ENCODE data around the gene CENPU. TPM values are rescaled to one million over a fixed set of nuclear protein-coding genes. Genes with fewer than 3 reads are reported as not detected.
"Not testable (repeated sequence)": the region's sequence is repeated elsewhere in the genome, so short reads cannot be mapped to it uniquely, and the experiment has no call there.

CENPU gene
- total and polyA plus RNA-seq, 5 donors from 2014 or later: 2.5 to 11.0 (median 4.1) TPM

- H3K9me3 Mint-ChIP-seq: peaks cover 0 to 2% (median 0%) of the 10 kb centered on the region in 7 donors
- H3K4me1 ChIP-seq (ENCODE audit: control insufficient read depth, insufficient read depth, low read length, poor library complexity, severe bottlenecking): peaks cover 6% of the 10 kb centered on the region
- no peak overlapping the region for H3K4me3 Mint-ChIP-seq
- H3K36me3 Mint-ChIP-seq: no peaks in the 10 kb centered on the region
- H3K27ac Mint-ChIP-seq: no peak overlapping the region
- H3K4me3 ChIP-seq (ENCODE audit: low read depth, low read length): no peak overlapping the region
- no peaks in the 10 kb centered on the region for H3K27me3 Mint-ChIP-seq
- peaks cover 6 to 16% (median 11%) of the 10 kb centered on the region in 4 donors for H3K4me1 Mint-ChIP-seq
- no peaks in the 10 kb centered on the region for H3K9me3 ChIP-seq (ENCODE audit: control insufficient read depth in 2 of 2, low read length in 2 of 2)
- DNase-seq (no peak), ATAC-seq (ENCODE audit: low read depth in 2 of 2) (no peak)
- H3K36me3 ChIP-seq (ENCODE audit: control insufficient read depth, insufficient read depth, low read length): no peaks in the 10 kb centered on the region
- no peaks in the 10 kb centered on the region for H3K27me3 ChIP-seq (ENCODE audit: control insufficient read depth, insufficient read depth, low read length)
- no peak overlapping the region for H3K27ac ChIP-seq (ENCODE audit: insufficient read depth, low read length, poor library complexity, severe bottlenecking)
These were observed 7.1 kb upstream of the CENPU start for GRCh38 chr4:184740980-184741391.

GRCh38 chr4:184739575-184739974 is 5.7 kb upstream of the CENPU start:
- not testable (repeated sequence) for H3K36me3 ChIP-seq (ENCODE audit: control insufficient read depth, insufficient read depth, low read length); DNase-seq; H3K4me1 ChIP-seq (ENCODE audit: control insufficient read depth, insufficient read depth, low read length, poor library complexity, severe bottlenecking); H3K4me3 ChIP-seq (ENCODE audit: low read depth, low read length); H3K27ac ChIP-seq (ENCODE audit: insufficient read depth, low read length, poor library complexity, severe bottlenecking); H3K9me3 Mint-ChIP-seq; H3K27me3 ChIP-seq (ENCODE audit: control insufficient read depth, insufficient read depth, low read length); H3K9me3 ChIP-seq (ENCODE audit: control insufficient read depth in 2 of 2, low read length in 2 of 2); H3K36me3 Mint-ChIP-seq; ATAC-seq (ENCODE audit: low read depth in 2 of 2); H3K27me3 Mint-ChIP-seq; H3K4me3 Mint-ChIP-seq
- peak overlapping the region in 2 of 3 donors; percentile 2 to 12 for H3K27ac Mint-ChIP-seq
- H3K4me1 Mint-ChIP-seq: peaks cover 5 to 14% (median 9%) of the 10 kb centered on the region in 4 donors

GRCh38 chr4:184734758-184735157 is 862 bp upstream of the CENPU start:
- H3K27me3 ChIP-seq (ENCODE audit: control insufficient read depth, insufficient read depth, low read length): no peaks in the 10 kb centered on the region
- DNase-seq (no peak), ATAC-seq (ENCODE audit: low read depth in 2 of 2) (no peak)
- peak overlapping the region; percentile 84 to 98 (median 94) for H3K4me3 Mint-ChIP-seq
- no peaks in the 10 kb centered on the region for H3K9me3 ChIP-seq (ENCODE audit: control insufficient read depth in 2 of 2, low read length in 2 of 2)
- H3K27ac Mint-ChIP-seq: peak overlapping the region; percentile 69 to 96 (median 91)
- H3K4me3 ChIP-seq (ENCODE audit: low read depth, low read length): peak overlapping the region; percentile 83
- H3K9me3 Mint-ChIP-seq: no peaks in the 10 kb centered on the region
- no peaks in the 10 kb centered on the region for H3K27me3 Mint-ChIP-seq
- peaks cover 4 to 33% (median 21%) of the 10 kb centered on the region in 4 donors for H3K4me1 Mint-ChIP-seq
- peaks cover 21% of the 10 kb centered on the region for H3K4me1 ChIP-seq (ENCODE audit: control insufficient read depth, insufficient read depth, low read length, poor library complexity, severe bottlenecking)
- peak overlapping the region; percentile 67 for H3K27ac ChIP-seq (ENCODE audit: insufficient read depth, low read length, poor library complexity, severe bottlenecking)
- H3K36me3 ChIP-seq (ENCODE audit: control insufficient read depth, insufficient read depth, low read length): no peaks in the 10 kb centered on the region
- no peaks in the 10 kb centered on the region for H3K36me3 Mint-ChIP-seq

GRCh38 chr4:184732126-184732525 is 1.8 kb downstream of the CENPU start:
- ATAC-seq (ENCODE audit: low read depth in 2 of 2): no peak
- peaks cover 18% of the 10 kb centered on the region for H3K4me1 ChIP-seq (ENCODE audit: control insufficient read depth, insufficient read depth, low read length, poor library complexity, severe bottlenecking)
- H3K27me3 ChIP-seq (ENCODE audit: control insufficient read depth, insufficient read depth, low read length): no peaks in the 10 kb centered on the region
- no peak overlapping the region for H3K27ac ChIP-seq (ENCODE audit: insufficient read depth, low read length, poor library complexity, severe bottlenecking)
- Mint-ChIP-seq H3K4me3 (peak overlapping the region; percentile 68 to 98 (median 87)), H3K36me3 (no peaks in the 10 kb centered on the region), H3K9me3 (no peaks in the 10 kb centered on the region), H3K4me1 (peaks cover 6 to 45% (median 14%) of the 10 kb centered on the region in 4 donors), H3K27me3 (no peaks in the 10 kb centered on the region), H3K27ac (no peak overlapping the region)
- DNase-seq: no peak
- no peaks in the 10 kb centered on the region for H3K36me3 ChIP-seq (ENCODE audit: control insufficient read depth, insufficient read depth, low read length)
- H3K9me3 ChIP-seq (ENCODE audit: control insufficient read depth in 2 of 2, low read length in 2 of 2): no peaks in the 10 kb centered on the region
- H3K4me3 ChIP-seq (ENCODE audit: low read depth, low read length): no peak overlapping the region

GRCh38 chr4:184731056-184731455 is 2.8 kb downstream of the CENPU start:
- Mint-ChIP-seq H3K9me3 (no peaks in the 10 kb centered on the region), H3K27ac (peak overlapping the region in 1 of 3 donors; percentile 0), H3K4me1 (peaks cover 6 to 45% (median 14%) of the 10 kb centered on the region in 4 donors), H3K4me3 (peak overlapping the region in 2 of 4 donors; percentile 72 to 79), H3K27me3 (no peaks in the 10 kb centered on the region), H3K36me3 (no peaks in the 10 kb centered on the region)
- Histone ChIP-seq H3K9me3 (ENCODE audit: control insufficient read depth in 2 of 2, low read length in 2 of 2) (no peaks in the 10 kb centered on the region), H3K27me3 (ENCODE audit: control insufficient read depth, insufficient read depth, low read length) (no peaks in the 10 kb centered on the region), H3K4me1 (ENCODE audit: control insufficient read depth, insufficient read depth, low read length, poor library complexity, severe bottlenecking) (peaks cover 18% of the 10 kb centered on the region), H3K4me3 (ENCODE audit: low read depth, low read length) (no peak overlapping the region), H3K27ac (ENCODE audit: insufficient read depth, low read length, poor library complexity, severe bottlenecking) (no peak overlapping the region), H3K36me3 (ENCODE audit: control insufficient read depth, insufficient read depth, low read length) (no peaks in the 10 kb centered on the region)
- no peak for ATAC-seq (ENCODE audit: low read depth in 2 of 2)
- DNase-seq: no peak

- no peak for DNase-seq
- no peaks in the 10 kb centered on the region for H3K27me3 ChIP-seq (ENCODE audit: control insufficient read depth, insufficient read depth, low read length)
- Mint-ChIP-seq H3K27me3 (no peaks in the 10 kb centered on the region), H3K4me3 (peak overlapping the region in 2 of 4 donors; percentile 40 to 55), H3K9me3 (no peaks in the 10 kb centered on the region), H3K4me1 (peaks cover 8 to 52% (median 16%) of the 10 kb centered on the region in 4 donors), H3K27ac (no peak overlapping the region), H3K36me3 (no peaks in the 10 kb centered on the region)
- H3K27ac ChIP-seq (ENCODE audit: insufficient read depth, low read length, poor library complexity, severe bottlenecking): no peak overlapping the region
- H3K9me3 ChIP-seq (ENCODE audit: control insufficient read depth in 2 of 2, low read length in 2 of 2): no peaks in the 10 kb centered on the region
- peaks cover 18% of the 10 kb centered on the region for H3K4me1 ChIP-seq (ENCODE audit: control insufficient read depth, insufficient read depth, low read length, poor library complexity, severe bottlenecking)
- H3K36me3 ChIP-seq (ENCODE audit: control insufficient read depth, insufficient read depth, low read length): no peaks in the 10 kb centered on the region
- no peak for ATAC-seq (ENCODE audit: low read depth in 2 of 2)
- no peak overlapping the region for H3K4me3 ChIP-seq (ENCODE audit: low read depth, low read length)
These were observed 4.0 kb downstream of the CENPU start for GRCh38 chr4:184729946-184730345.

GRCh38 chr4:184728858-184729257 is 5.0 kb downstream of the CENPU start:
- Mint-ChIP-seq H3K4me3 (peak overlapping the region in 1 of 4 donors; percentile 52), H3K4me1 (peaks cover 5 to 51% (median 14%) of the 10 kb centered on the region in 4 donors), H3K27me3 (no peaks in the 10 kb centered on the region), H3K27ac (peak overlapping the region in 1 of 3 donors; percentile 6), H3K36me3 (peaks cover 5% of the 10 kb centered on the region), H3K9me3 (no peaks in the 10 kb centered on the region)
- Histone ChIP-seq H3K36me3 (ENCODE audit: control insufficient read depth, insufficient read depth, low read length) (no peaks in the 10 kb centered on the region), H3K4me1 (ENCODE audit: control insufficient read depth, insufficient read depth, low read length, poor library complexity, severe bottlenecking) (peaks cover 10% of the 10 kb centered on the region), H3K4me3 (ENCODE audit: low read depth, low read length) (no peak overlapping the region), H3K27me3 (ENCODE audit: control insufficient read depth, insufficient read depth, low read length) (no peaks in the 10 kb centered on the region), H3K27ac (ENCODE audit: insufficient read depth, low read length, poor library complexity, severe bottlenecking) (no peak overlapping the region), H3K9me3 (ENCODE audit: control insufficient read depth in 2 of 2, low read length in 2 of 2) (no peaks in the 10 kb centered on the region)
- DNase-seq: no peak
- ATAC-seq (ENCODE audit: low read depth in 2 of 2): no peak

GRCh38 chr4:184727430-184727829 is 6.5 kb downstream of the CENPU start:
- no peaks in the 10 kb centered on the region for H3K36me3 ChIP-seq (ENCODE audit: control insufficient read depth, insufficient read depth, low read length)
- no peaks in the 10 kb centered on the region for H3K4me1 ChIP-seq (ENCODE audit: control insufficient read depth, insufficient read depth, low read length, poor library complexity, severe bottlenecking)
- Mint-ChIP-seq H3K9me3 (no peaks in the 10 kb centered on the region), H3K4me3 (peak overlapping the region in 1 of 4 donors; percentile 59), H3K4me1 (peaks cover 3 to 57% (median 12%) of the 10 kb centered on the region in 4 donors), H3K27ac (no peak overlapping the region), H3K36me3 (peaks cover 10% of the 10 kb centered on the region), H3K27me3 (no peaks in the 10 kb centered on the region)
- ATAC-seq (ENCODE audit: low read depth in 2 of 2): no peak
- H3K9me3 ChIP-seq (ENCODE audit: control insufficient read depth in 2 of 2, low read length in 2 of 2): no peaks in the 10 kb centered on the region
- DNase-seq: no peak
- H3K4me3 ChIP-seq (ENCODE audit: low read depth, low read length): no peak overlapping the region
- no peak overlapping the region for H3K27ac ChIP-seq (ENCODE audit: insufficient read depth, low read length, poor library complexity, severe bottlenecking)
- no peaks in the 10 kb centered on the region for H3K27me3 ChIP-seq (ENCODE audit: control insufficient read depth, insufficient read depth, low read length)

All from CD4-positive, CD25-positive, alpha-beta regulatory T cell (primary cell).